OCI-LY3 (cell line): Measurements from ENCODE around the gene KIAA0930.

ENCODE experiments used
- H2AFZ ChIP-seq: fragments of 200-600, 300-600 bp; shearing (Covaris generic); 2 replicates; pipeline ENCODE4 v1.6.0; 2014; ENCODE audit warnings: antibody characterized with exemption, low read depth, low read length
- H3K27ac ChIP-seq: fragments of 200-600, 300-600 bp; sonication (generic); 2 replicates; pipeline ENCODE4 v1.5.1; 2014; ENCODE audit warnings: mild to moderate bottlenecking, low read length, moderate library complexity, mixed read lengths
- H3K27me3 ChIP-seq: fragments of 200-600, 300-600 bp; sonication (generic); 2 replicates; pipeline ENCODE4 v1.6.1; 2014; ENCODE audit warnings: low read depth, low read length, mixed read lengths
- H3K36me3 ChIP-seq: fragments of 200-600, 300-600 bp; sonication (generic); replicated peaks from 2 replicates; pipeline ENCODE3; 2014; ENCODE audit warnings: low read depth, low read length, mixed read lengths
- H3K4me1 ChIP-seq: fragments of 300-600, 200-600 bp; sonication (generic); 2 replicates; pipeline ENCODE4 v1.6.1; 2014; ENCODE audit warnings: low read length, mixed read lengths
- H3K4me2 ChIP-seq: fragments of 200-600, 300-600 bp; sonication (generic); 2 replicates; pipeline ENCODE4 v1.6.1; 2014; ENCODE audit warnings: low read length, mixed read lengths
- H3K4me3 ChIP-seq: fragments of 300-600, 200-600 bp; sonication (generic); 2 replicates; pipeline ENCODE4 v1.5.1; 2014; ENCODE audit warnings: antibody characterized with exemption, mild to moderate bottlenecking, low read length, moderate library complexity
- H3K79me2 ChIP-seq: fragments of 300-600, 200-600 bp; shearing (Covaris generic); 2 replicates; pipeline ENCODE4 v1.6.1; 2014; ENCODE audit warnings: mild to moderate bottlenecking, low read length, mixed read lengths
- H3K9ac ChIP-seq: fragments of 300-600, 200-600 bp; shearing (Covaris generic); 2 replicates; pipeline ENCODE4 v1.6.0; 2014; ENCODE audit warnings: mild to moderate bottlenecking, low read length, moderate library complexity
- H3K9me3 ChIP-seq: fragments of 200-600, 300-600 bp; shearing (Covaris generic); 2 replicates; pipeline ENCODE4 v1.6.1; 2014; ENCODE audit warnings: low read length, mixed read lengths; ENCODE audit not compliant: insufficient read depth
- H4K20me1 ChIP-seq: fragments of 200-600, 300-600 bp; sonication (generic); 2 replicates; pipeline ENCODE4 v1.6.1; 2016; ENCODE audit warnings: low read length, mixed read lengths; ENCODE audit not compliant: insufficient read depth
- CTCF ChIP-seq: fragments of 200-600, 300-600 bp; sonication (generic); IDR thresholded peaks from 2 replicates; pipeline ENCODE4 v1.5.1; 2014; ENCODE audit warnings: antibody characterized with exemption, low read length, low read depth
- EZH2phosphoT487 ChIP-seq: fragments of 200-600 bp; shearing (Covaris generic); IDR thresholded peaks from 2 replicates; pipeline ENCODE4 v1.6.1; 2018; ENCODE audit warnings: antibody characterized with exemption, mixed run types, low read depth

Gene KIAA0930

DNA sequence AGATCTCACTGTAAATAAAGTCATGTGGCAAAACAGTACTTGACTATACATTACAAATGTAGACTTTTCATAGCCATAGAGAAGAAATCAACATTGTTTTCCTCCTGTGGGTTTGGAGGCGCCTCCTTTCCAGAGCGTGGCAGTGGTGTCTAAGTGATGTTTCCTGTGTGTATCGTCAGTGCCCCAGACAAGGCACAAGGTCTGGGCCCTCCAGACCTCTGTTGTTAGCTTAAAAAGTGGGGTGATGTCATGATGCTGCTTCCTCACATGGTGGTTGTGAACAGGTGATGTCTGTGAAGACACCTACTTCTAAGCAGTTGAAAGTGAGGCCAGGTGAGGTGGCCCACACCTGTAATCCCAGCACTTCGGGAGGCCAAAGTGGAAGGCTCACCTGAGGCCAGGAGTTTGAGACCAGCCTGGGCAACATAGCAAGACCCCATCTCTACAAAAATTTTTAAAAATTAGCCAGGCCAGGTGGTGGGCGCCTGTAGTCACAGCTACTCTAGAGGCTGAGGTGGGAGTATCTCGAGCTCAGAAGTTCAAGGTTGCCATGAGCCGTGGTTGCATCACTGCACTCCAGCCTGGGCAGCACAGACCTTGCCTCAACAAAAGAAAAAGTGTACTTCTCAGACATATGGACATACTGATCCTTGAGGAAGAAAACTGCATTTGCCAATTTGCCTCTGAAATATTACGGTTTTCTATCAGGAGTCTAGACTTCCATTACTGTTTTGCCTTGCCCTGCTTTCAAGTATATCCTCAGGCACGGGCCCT is 61.2 kb downstream of the KIAA0930 start:
- no peak overlapping the region for H3K9ac ChIP-seq
- no peak overlapping the region for H3K4me2 ChIP-seq
- no peaks in the 10 kb centered on the region for H3K4me1 ChIP-seq
- H4K20me1 ChIP-seq = peaks cover 31% of the 10 kb centered on the region
- H3K9me3 ChIP-seq = no peaks in the 10 kb centered on the region
- H3K27ac ChIP-seq = no peak overlapping the region
- no peak overlapping the region for H2AFZ ChIP-seq
- H3K36me3 ChIP-seq = peaks cover 71% of the 10 kb centered on the region
- H3K79me2 ChIP-seq = peaks cover 68% of the 10 kb centered on the region
- no peak overlapping the region for H3K4me3 ChIP-seq
- H3K27me3 ChIP-seq = no peaks in the 10 kb centered on the region
- no peak for TF ChIP-seq EZH2phosphoT487
- no peak for TF ChIP-seq CTCF

- H4K20me1 ChIP-seq = peaks cover 11% of the 10 kb centered on the region; the same call in 1 of the 2 replicates
- H3K9ac ChIP-seq = no peak overlapping the region
- H3K79me2 ChIP-seq = peaks cover 89% of the 10 kb centered on the region
- H3K36me3 ChIP-seq = peaks cover 69% of the 10 kb centered on the region
- TF ChIP-seq EZH2phosphoT487 (no peak), CTCF (no peak)
- H2AFZ ChIP-seq = no peak overlapping the region
- H3K4me2 ChIP-seq = no peak overlapping the region
- no peaks in the 10 kb centered on the region for H3K9me3 ChIP-seq
- H3K4me1 ChIP-seq = no peaks in the 10 kb centered on the region
- no peak overlapping the region for H3K27ac ChIP-seq
- no peaks in the 10 kb centered on the region for H3K27me3 ChIP-seq
- H3K4me3 ChIP-seq = no peak overlapping the region
Observed at GRCh38 chr22:45172881-45173585, 67.7 kb downstream of the KIAA0930 start.

DNA sequence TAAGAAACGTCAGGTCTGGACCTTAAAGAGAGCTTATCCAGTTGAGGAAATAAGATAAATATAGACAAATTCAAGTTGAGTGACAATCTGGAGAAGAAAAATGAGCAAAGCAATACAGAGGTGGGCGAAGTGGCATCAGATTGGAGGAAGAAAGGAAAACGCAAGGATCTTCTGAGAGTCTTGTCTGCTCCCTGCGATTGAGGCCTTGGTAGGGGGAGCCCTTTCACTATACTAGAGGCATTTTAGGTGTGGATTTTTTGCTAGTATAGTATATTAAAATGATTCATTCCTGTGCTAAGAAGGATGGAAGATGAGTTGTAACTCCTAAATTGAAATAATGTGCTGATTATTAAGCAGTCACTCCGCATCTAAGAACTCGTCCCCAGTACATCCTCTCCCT is 68.9 kb downstream of the KIAA0930 start:
- Histone ChIP-seq H3K27me3 (no peaks in the 10 kb centered on the region), H3K4me2 (no peak overlapping the region), H4K20me1 (peaks cover 17% of the 10 kb centered on the region; the same call in 1 of the 2 replicates), H2AFZ (no peak overlapping the region), H3K9me3 (no peaks in the 10 kb centered on the region), H3K79me2 (peaks cover 91% of the 10 kb centered on the region), H3K4me1 (no peaks in the 10 kb centered on the region), H3K4me3 (no peak overlapping the region), H3K27ac (no peak overlapping the region), H3K36me3 (peaks cover 73% of the 10 kb centered on the region), H3K9ac (no peak overlapping the region)
- TF ChIP-seq EZH2phosphoT487 = no peak
- TF ChIP-seq CTCF = no peak
